HUES64 (cell line): Measurements from ENCODE around the gene HIGD1B. TPM values are rescaled to one million over a fixed set of nuclear protein-coding genes. Genes with fewer than 3 reads are reported as not detected.
"Not testable (repeated sequence)": the region's sequence is repeated elsewhere in the genome, so short reads cannot be mapped to it uniquely, and the experiment has no call there.

Experiments
- H3K27ac ChIP-seq: 2 replicates; pipeline ENCODE4 v1.7.0; 2013; ENCODE audit warnings: low read depth, low read length, inconsistent platforms
- H3K27me3 ChIP-seq: 2 replicates; pipeline ENCODE4 v1.6.1; 2013; ENCODE audit warnings: mild to moderate bottlenecking, low read length; ENCODE audit not compliant: insufficient read depth
- H3K36me3 ChIP-seq: 2 replicates; pipeline ENCODE4 v1.6.1; 2013; ENCODE audit warnings: mild to moderate bottlenecking, low read length; ENCODE audit not compliant: insufficient read depth
- H3K4me1 ChIP-seq: 2 replicates; pipeline ENCODE4 v1.6.1; 2013; ENCODE audit warnings: mild to moderate bottlenecking, low read length, moderate library complexity; ENCODE audit not compliant: insufficient read depth
- H3K4me3 ChIP-seq: 2 replicates; pipeline ENCODE4 v1.5.1; 2013; ENCODE audit warnings: mild to moderate bottlenecking, low read length, moderate library complexity
- H3K9ac ChIP-seq: 2 replicates; pipeline ENCODE4 v1.6.1; 2013; ENCODE audit warnings: mild to moderate bottlenecking, low read depth, low read length
- H3K9me3 ChIP-seq: 2 replicates; pipeline ENCODE4 v1.6.1; 2013; ENCODE audit warnings: low read depth, low read length; ENCODE audit not compliant: insufficient read depth
- WGBS: fragments of 150-250, 120-280 bp; methylation state at CpG from one replicate; pipeline ENCODE4 v1.1.7; 2013; ENCODE audit warnings: missing lambda C conversion rate; 5-methylcytosine and 5-hydroxymethylcytosine counted together
- polyA plus RNA-seq, 2 experiments: library from polyadenylated mRNA; stranded (reverse); fragments of 50-300 nt; gene quantifications; one replicate each; pipeline ENCODE4 v1.2.3, GENCODE V29; 2013

The HIGD1B gene
- polyA plus RNA-seq (2013, experiment 1 of 2): not detected
- polyA plus RNA-seq (2013, experiment 2 of 2): not detected

GRCh38 chr17:44847586-44847985 lies at the start of gene HIGD1B:
TSS of gene HIGD1B (plus strand) at chr17:44847883. CDS start at chr17:44848153, 270 bp downstream.
- Histone ChIP-seq H3K9me3 (no peaks in the 10 kb centered on the region), H3K4me1 (peaks cover 22% of the 10 kb centered on the region; the same call in 1 of the 2 replicates), H3K36me3 (peaks cover 29% of the 10 kb centered on the region), H3K9ac (no peak within 1 kb of the TSS), H3K27ac (no peak within 1 kb of the TSS), H3K27me3 (no peaks in the 10 kb centered on the region), H3K4me3 (no peak within 1 kb of the TSS)
- WGBS: 97% methylated on average over 2 of the region's 2 CpGs

GRCh38 chr17:44798356-44798755 lies 49.3 kb upstream of the HIGD1B start:
- H3K4me3 ChIP-seq: no peak overlapping the region
- 98% methylated on average over 2 of the region's 2 CpGs for WGBS
- H3K27ac ChIP-seq: no peak overlapping the region; the same call in 1 of the 2 replicates
- H3K36me3 ChIP-seq: peaks cover 57% of the 10 kb centered on the region
- H3K27me3 ChIP-seq: no peaks in the 10 kb centered on the region
- peaks cover 10% of the 10 kb centered on the region; the same call in 1 of the 2 replicates for H3K4me1 ChIP-seq
- no peaks in the 10 kb centered on the region for H3K9me3 ChIP-seq
- H3K9ac ChIP-seq: no peak overlapping the region

GRCh38 chr17:44801880-44802279 lies 45.8 kb upstream of the HIGD1B start:
- Histone ChIP-seq H3K9me3 (no peaks in the 10 kb centered on the region), H3K36me3 (peaks cover 88% of the 10 kb centered on the region), H3K4me1 (no peaks in the 10 kb centered on the region), H3K27me3 (no peaks in the 10 kb centered on the region), H3K9ac (no peak overlapping the region), H3K4me3 (no peak overlapping the region), H3K27ac (no peak overlapping the region)
- 96% methylated on average over 5 of the region's 5 CpGs for WGBS

- Histone ChIP-seq H3K36me3 (peaks cover 76% of the 10 kb centered on the region), H3K4me3 (no peak overlapping the region), H3K27ac (no peak overlapping the region), H3K9me3 (no peaks in the 10 kb centered on the region), H3K4me1 (no peaks in the 10 kb centered on the region), H3K9ac (no peak overlapping the region), H3K27me3 (no peaks in the 10 kb centered on the region)
- WGBS: 92% methylated on average over 10 of the region's 10 CpGs
Observed at GRCh38 chr17:44804302-44805089, 43.2 kb upstream of the HIGD1B start.

GRCh38 chr17:44807093-44807816 lies 40.4 kb upstream of the HIGD1B start:
- Histone ChIP-seq H3K9ac (no peak overlapping the region), H3K27ac (no peak overlapping the region), H3K9me3 (no peaks in the 10 kb centered on the region), H3K4me1 (no peaks in the 10 kb centered on the region), H3K4me3 (no peak overlapping the region), H3K27me3 (no peaks in the 10 kb centered on the region), H3K36me3 (peaks cover 55% of the 10 kb centered on the region)
- 96% methylated on average over 3 of the region's 4 CpGs for WGBS

- no peaks in the 10 kb centered on the region for H3K27me3 ChIP-seq
- H3K27ac ChIP-seq: no peak overlapping the region
- 89% methylated on average over 2 of the region's 3 CpGs for WGBS
- no peaks in the 10 kb centered on the region for H3K9me3 ChIP-seq
- H3K36me3 ChIP-seq: peaks cover 50% of the 10 kb centered on the region
- H3K4me3 ChIP-seq: no peak overlapping the region
- no peak overlapping the region for H3K9ac ChIP-seq
- H3K4me1 ChIP-seq: no peaks in the 10 kb centered on the region
Observed at GRCh38 chr17:44807817-44808155, 39.9 kb upstream of the HIGD1B start.

- H3K36me3 ChIP-seq: peaks cover 46% of the 10 kb centered on the region
- H3K27ac ChIP-seq: no peak overlapping the region
- H3K9ac ChIP-seq: no peak overlapping the region
- H3K4me3 ChIP-seq: no peak overlapping the region
- H3K4me1 ChIP-seq: no peaks in the 10 kb centered on the region
- WGBS: 94% methylated on average over 4 of the region's 4 CpGs
- H3K27me3 ChIP-seq: no peaks in the 10 kb centered on the region
- no peaks in the 10 kb centered on the region for H3K9me3 ChIP-seq
Observed at GRCh38 chr17:44808156-44808555, 39.5 kb upstream of the HIGD1B start.

- not testable (repeated sequence) for H3K9me3 ChIP-seq, H3K27me3 ChIP-seq, H3K27ac ChIP-seq, H3K4me1 ChIP-seq, H3K4me3 ChIP-seq, H3K9ac ChIP-seq
- WGBS: 91% methylated on average over 9 of the region's 9 CpGs
- H3K36me3 ChIP-seq: peaks cover 39% of the 10 kb centered on the region
Observed at GRCh38 chr17:44808656-44809388, 38.9 kb upstream of the HIGD1B start.

- Histone ChIP-seq H3K27ac (no peak overlapping the region), H3K9me3 (no peaks in the 10 kb centered on the region), H3K36me3 (peaks cover 7% of the 10 kb centered on the region; the same call in 1 of the 2 replicates), H3K27me3 (no peaks in the 10 kb centered on the region), H3K4me1 (no peaks in the 10 kb centered on the region), H3K4me3 (no peak overlapping the region), H3K9ac (no peak overlapping the region)
- 95% methylated on average over 4 of the region's 4 CpGs for WGBS
Observed at GRCh38 chr17:44812263-44812662, 35.4 kb upstream of the HIGD1B start.

GRCh38 chr17:44818508-44818907 lies 29.2 kb upstream of the HIGD1B start:
- H3K9me3 ChIP-seq, H3K27me3 ChIP-seq, H3K27ac ChIP-seq, H3K4me1 ChIP-seq, H3K9ac ChIP-seq, H3K4me3 ChIP-seq, H3K36me3 ChIP-seq: not testable (repeated sequence)
- 95% methylated on average over 6 of the region's 6 CpGs for WGBS
